ENCODE data around the gene ACSS3. TPM values are rescaled to one million over a fixed set of nuclear protein-coding genes. Genes with fewer than 3 reads are reported as not detected.
"Not testable (repeated sequence)": the region's sequence is repeated elsewhere in the genome, so short reads cannot be mapped to it uniquely, and the experiment has no call there.

ACSS3 gene
- total RNA-seq, 1 donor from 2014 or later, result 1.1 TPM

- Histone ChIP-seq H3K27me3 (ENCODE audit: control insufficient read depth, insufficient read depth, low read length) (no peaks in the 10 kb centered on the region), H3K36me3 (ENCODE audit: control insufficient read depth, insufficient read depth, low read length) (no peaks in the 10 kb centered on the region), H3K4me3 (ENCODE audit: low read depth, low read length) (no peak overlapping the region)
- TF ChIP-seq, protein P1, sequence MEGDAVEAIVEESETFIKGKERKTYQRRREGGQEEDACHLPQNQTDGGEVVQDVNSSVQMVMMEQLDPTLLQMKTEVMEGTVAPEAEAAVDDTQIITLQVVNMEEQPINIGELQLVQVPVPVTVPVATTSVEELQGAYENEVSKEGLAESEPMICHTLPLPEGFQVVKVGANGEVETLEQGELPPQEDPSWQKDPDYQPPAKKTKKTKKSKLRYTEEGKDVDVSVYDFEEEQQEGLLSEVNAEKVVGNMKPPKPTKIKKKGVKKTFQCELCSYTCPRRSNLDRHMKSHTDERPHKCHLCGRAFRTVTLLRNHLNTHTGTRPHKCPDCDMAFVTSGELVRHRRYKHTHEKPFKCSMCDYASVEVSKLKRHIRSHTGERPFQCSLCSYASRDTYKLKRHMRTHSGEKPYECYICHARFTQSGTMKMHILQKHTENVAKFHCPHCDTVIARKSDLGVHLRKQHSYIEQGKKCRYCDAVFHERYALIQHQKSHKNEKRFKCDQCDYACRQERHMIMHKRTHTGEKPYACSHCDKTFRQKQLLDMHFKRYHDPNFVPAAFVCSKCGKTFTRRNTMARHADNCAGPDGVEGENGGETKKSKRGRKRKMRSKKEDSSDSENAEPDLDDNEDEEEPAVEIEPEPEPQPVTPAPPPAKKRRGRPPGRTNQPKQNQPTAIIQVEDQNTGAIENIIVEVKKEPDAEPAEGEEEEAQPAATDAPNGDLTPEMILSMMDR (IDR thresholded peaks at IDR 0.05; ENCODE audit: insufficient read depth, low read length, severe bottlenecking), result no peak
- no peak for FAIRE-seq
- DNase-seq (ENCODE audit: low read depth), result no peak
Observed at GRCh38 chr12:81208187-81208911, 130.5 kb downstream of the ACSS3 start.

- FAIRE-seq, result no peak
- DNase-seq (ENCODE audit: low read depth), result no peak
- no peak overlapping the region for H3K4me3 ChIP-seq (ENCODE audit: low read depth, low read length)
- no peaks in the 10 kb centered on the region for H3K36me3 ChIP-seq (ENCODE audit: control insufficient read depth, insufficient read depth, low read length)
- H3K27me3 ChIP-seq (ENCODE audit: control insufficient read depth, insufficient read depth, low read length), result no peaks in the 10 kb centered on the region
- TF ChIP-seq, protein P1 (IDR thresholded peaks at IDR 0.05; ENCODE audit: insufficient read depth, low read length, severe bottlenecking), result no peak
Observed at GRCh38 chr12:81209012-81209411, 131.1 kb downstream of the ACSS3 start.

DNA sequence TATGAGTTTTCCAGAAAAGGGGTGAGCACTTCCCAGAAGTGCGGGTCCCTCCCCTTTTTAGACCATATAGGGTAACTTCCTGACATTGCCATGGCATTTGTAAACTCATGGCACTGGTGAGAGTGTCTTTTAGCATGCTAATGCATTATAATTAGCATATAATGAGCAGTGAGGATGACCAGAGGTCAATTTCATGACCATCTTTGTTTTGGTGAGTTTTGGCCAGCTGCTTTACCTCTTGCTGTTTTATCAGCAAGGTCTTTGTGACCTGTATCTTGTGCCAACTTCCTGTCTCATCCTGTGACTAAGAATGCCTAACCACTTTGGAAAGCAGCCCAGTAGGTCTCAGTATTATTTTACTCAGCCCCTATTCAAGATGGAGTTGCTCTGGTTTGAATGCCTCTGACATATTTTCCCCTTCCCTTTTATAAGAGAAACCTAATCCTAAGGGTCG is 131.9 kb downstream of the ACSS3 start:
- not testable (repeated sequence) for FAIRE-seq
- peak; percentile 85 for DNase-seq (ENCODE audit: low read depth)

DNA sequence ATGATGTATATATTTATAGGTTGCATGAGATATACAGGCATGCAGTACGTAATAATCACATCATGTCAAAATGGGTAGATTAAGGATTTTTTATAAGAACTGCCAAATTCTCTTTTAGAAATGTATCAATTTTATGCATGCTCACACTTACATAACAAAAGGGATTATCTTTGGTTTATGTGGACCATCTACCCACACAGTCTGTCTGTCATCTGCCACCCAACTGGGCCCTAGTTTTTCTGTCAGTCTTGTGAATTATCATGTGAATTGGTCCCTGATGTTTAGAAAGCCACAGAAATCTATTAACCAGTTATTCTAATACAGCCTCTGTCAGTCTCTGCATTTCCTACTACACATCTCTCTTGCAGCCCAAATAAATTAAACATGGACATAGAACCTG is 133.4 kb downstream of the ACSS3 start:
- FAIRE-seq, result no peak
- no peak overlapping the region for H3K4me3 ChIP-seq (ENCODE audit: low read depth, low read length)
- TF ChIP-seq, protein P1 (IDR thresholded peaks at IDR 0.05; ENCODE audit: insufficient read depth, low read length, severe bottlenecking), result no peak

More for the DNA sequence above, 131.9 kb downstream of the ACSS3 start:
- not testable (repeated sequence) for H3K36me3 ChIP-seq (ENCODE audit: control insufficient read depth, insufficient read depth, low read length); H3K4me3 ChIP-seq (ENCODE audit: low read depth, low read length); H3K27me3 ChIP-seq (ENCODE audit: control insufficient read depth, insufficient read depth, low read length)

GRCh38 chr12:81212996-81213696 is 135.3 kb downstream of the ACSS3 start:
- no peak for FAIRE-seq
- Histone ChIP-seq H3K27me3 (ENCODE audit: control insufficient read depth, insufficient read depth, low read length) (no peaks in the 10 kb centered on the region), H3K4me3 (ENCODE audit: low read depth, low read length) (no peak overlapping the region), H3K36me3 (ENCODE audit: control insufficient read depth, insufficient read depth, low read length) (no peaks in the 10 kb centered on the region)
- TF ChIP-seq, protein P1 (IDR thresholded peaks at IDR 0.05; ENCODE audit: insufficient read depth, low read length, severe bottlenecking), result no peak
- no peak for DNase-seq (ENCODE audit: low read depth)

More for the DNA sequence above, 133.4 kb downstream of the ACSS3 start:
- Histone ChIP-seq H3K27me3 (ENCODE audit: control insufficient read depth, insufficient read depth, low read length) (no peaks in the 10 kb centered on the region), H3K36me3 (ENCODE audit: control insufficient read depth, insufficient read depth, low read length) (no peaks in the 10 kb centered on the region)
- DNase-seq (ENCODE audit: low read depth), result no peak

DNA sequence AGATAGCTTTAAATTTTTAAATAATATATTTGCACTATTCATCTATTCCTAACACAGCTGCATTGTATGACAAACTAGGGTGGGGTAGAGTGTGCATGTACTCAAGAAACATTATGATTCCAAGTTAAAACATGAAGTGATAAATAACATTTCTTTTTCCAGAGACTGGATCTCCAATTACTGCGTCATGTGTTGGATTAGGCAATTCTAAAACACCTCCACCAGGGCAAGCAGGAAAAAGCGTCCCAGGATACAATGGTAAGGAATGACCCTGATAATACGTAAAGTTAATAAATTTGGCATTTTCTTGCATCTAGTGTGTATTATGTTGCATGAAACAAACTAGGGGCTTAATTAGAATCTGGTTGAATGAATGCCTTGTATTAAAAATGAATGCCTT is 138.9 kb downstream of the ACSS3 start:
- TF ChIP-seq, protein P1 (IDR thresholded peaks at IDR 0.05; ENCODE audit: insufficient read depth, low read length, severe bottlenecking), result no peak
- FAIRE-seq (no peak), DNase-seq (ENCODE audit: low read depth) (peak; percentile 0)
- Histone ChIP-seq H3K27me3 (ENCODE audit: control insufficient read depth, insufficient read depth, low read length) (no peaks in the 10 kb centered on the region), H3K36me3 (ENCODE audit: control insufficient read depth, insufficient read depth, low read length) (no peaks in the 10 kb centered on the region), H3K4me3 (ENCODE audit: low read depth, low read length) (no peak overlapping the region)

All from bronchial epithelial cell (primary cell).